ENCODE data around the gene PTK7. TPM values are rescaled to one million over a fixed set of nuclear protein-coding genes. Genes with fewer than 3 reads are reported as not detected.

The PTK7 gene
- total and polyA plus RNA-seq, 4 donors = 37.4 to 173 (median 84.2) TPM

DNA sequence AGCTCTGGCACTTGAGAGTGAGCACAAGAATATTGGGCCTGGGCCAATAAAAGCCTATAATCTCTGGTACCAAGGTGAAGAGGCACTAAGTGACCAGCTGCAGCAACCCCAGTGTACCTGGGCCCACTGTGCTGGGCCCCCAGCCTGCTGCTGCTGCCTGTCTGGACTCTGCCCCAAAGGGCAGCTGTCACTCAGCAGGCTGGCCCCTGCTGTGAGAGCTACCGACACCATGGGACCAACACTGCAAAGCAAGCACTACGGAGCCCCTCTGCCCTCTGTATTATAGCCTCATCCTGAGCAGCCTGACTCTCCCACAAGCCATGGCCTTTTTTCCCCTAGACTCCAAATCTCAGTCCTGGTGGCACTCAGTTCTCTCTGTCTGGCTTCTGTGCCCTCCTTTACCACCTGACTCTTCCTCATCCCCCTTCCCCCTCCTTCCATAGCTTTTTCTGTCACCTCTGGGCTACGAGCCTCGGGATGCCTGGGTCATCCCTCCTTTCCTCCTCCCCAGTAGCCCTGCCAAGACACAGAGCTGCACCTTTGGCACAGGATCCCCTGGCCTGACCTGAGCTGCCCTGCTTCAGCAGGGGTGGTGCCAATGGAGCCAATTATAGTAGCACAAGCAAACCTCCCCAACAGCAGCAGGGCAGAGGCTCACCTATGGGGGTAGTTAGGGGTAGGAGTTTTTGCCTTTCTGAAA, 40.5 kb upstream of the PTK7 start:
- ATAC-seq (ENCODE audit: insufficient read depth, low FRiP score) (no peak), DNase-seq (no peak)
- H3K4me3 ChIP-seq = no peak overlapping the region
- H3K4me1 ChIP-seq (ENCODE audit: control insufficient read depth in 5 of 5, insufficient read depth in 5 of 5, low read length in 5 of 5) = no peaks in the 10 kb centered on the region
- peak overlapping the region in 1 of 2 donors; percentile 10 for H3K27ac ChIP-seq (ENCODE audit: low read depth in 1 of 2, low read length in 1 of 2)
- 86 to 92% methylated on average over 4 of the region's 4 CpGs for WGBS, 2 donors
- H3K36me3 ChIP-seq (ENCODE audit: control insufficient read depth in 4 of 4, insufficient read depth in 4 of 4, low read length in 4 of 4) = peaks cover 10 to 52% (median 34%) of the 10 kb centered on the region in 4 donors
- H3K9ac ChIP-seq (ENCODE audit: insufficient read depth in 1 of 2, low read length in 2 of 2) = no peak overlapping the region
- TF ChIP-seq, protein P1, sequence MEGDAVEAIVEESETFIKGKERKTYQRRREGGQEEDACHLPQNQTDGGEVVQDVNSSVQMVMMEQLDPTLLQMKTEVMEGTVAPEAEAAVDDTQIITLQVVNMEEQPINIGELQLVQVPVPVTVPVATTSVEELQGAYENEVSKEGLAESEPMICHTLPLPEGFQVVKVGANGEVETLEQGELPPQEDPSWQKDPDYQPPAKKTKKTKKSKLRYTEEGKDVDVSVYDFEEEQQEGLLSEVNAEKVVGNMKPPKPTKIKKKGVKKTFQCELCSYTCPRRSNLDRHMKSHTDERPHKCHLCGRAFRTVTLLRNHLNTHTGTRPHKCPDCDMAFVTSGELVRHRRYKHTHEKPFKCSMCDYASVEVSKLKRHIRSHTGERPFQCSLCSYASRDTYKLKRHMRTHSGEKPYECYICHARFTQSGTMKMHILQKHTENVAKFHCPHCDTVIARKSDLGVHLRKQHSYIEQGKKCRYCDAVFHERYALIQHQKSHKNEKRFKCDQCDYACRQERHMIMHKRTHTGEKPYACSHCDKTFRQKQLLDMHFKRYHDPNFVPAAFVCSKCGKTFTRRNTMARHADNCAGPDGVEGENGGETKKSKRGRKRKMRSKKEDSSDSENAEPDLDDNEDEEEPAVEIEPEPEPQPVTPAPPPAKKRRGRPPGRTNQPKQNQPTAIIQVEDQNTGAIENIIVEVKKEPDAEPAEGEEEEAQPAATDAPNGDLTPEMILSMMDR (IDR thresholded peaks at IDR 0.05; ENCODE audit: control extremely low read depth, extremely low read depth) = no peak
- H3K27me3 ChIP-seq (ENCODE audit: control insufficient read depth in 3 of 3, insufficient read depth in 3 of 3, low read length in 2 of 3) = no peaks in the 10 kb centered on the region
- H3K9me3 ChIP-seq (ENCODE audit: control insufficient read depth in 4 of 4, insufficient read depth in 3 of 4, low read length in 3 of 4) = no peaks in the 10 kb centered on the region

DNA sequence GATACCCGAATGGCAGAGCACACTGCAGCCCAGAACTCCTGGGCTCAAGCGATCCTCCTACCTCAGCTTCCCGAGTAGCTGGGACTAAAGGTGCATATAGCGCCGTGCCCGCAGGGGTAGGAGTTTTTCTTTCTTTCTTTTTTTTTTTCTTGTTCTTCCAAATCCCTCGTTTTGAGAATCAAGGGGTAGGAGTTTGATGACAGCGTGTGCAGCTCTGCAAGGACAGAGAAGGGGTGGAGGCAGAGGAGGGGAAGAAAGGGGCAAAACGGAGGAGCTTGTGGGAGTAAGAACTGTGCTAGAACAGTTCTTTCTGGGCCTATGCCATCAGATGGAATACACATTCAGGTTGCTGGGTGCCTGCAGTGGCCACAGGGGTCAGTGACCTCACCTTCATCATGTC, 39.4 kb upstream of the PTK7 start:
- no peaks in the 10 kb centered on the region for H3K9me3 ChIP-seq (ENCODE audit: control insufficient read depth in 4 of 4, insufficient read depth in 3 of 4, low read length in 3 of 4)
- H3K27ac ChIP-seq (ENCODE audit: low read depth in 1 of 2, low read length in 1 of 2) = no peak overlapping the region
- 93 to 96% methylated on average over 9 of the region's 9 CpGs for WGBS, 2 donors
- no peaks in the 10 kb centered on the region for H3K27me3 ChIP-seq (ENCODE audit: control insufficient read depth in 3 of 3, insufficient read depth in 3 of 3, low read length in 2 of 3)
- H3K4me3 ChIP-seq = no peak overlapping the region
- H3K4me1 ChIP-seq (ENCODE audit: control insufficient read depth in 5 of 5, insufficient read depth in 5 of 5, low read length in 5 of 5) = no peaks in the 10 kb centered on the region
- ATAC-seq (ENCODE audit: insufficient read depth, low FRiP score) = no peak
- TF ChIP-seq, protein P1 (IDR thresholded peaks at IDR 0.05; ENCODE audit: control extremely low read depth, extremely low read depth) = no peak
- H3K9ac ChIP-seq (ENCODE audit: insufficient read depth in 1 of 2, low read length in 2 of 2) = no peak overlapping the region
- H3K36me3 ChIP-seq (ENCODE audit: control insufficient read depth in 4 of 4, insufficient read depth in 4 of 4, low read length in 4 of 4) = peaks cover 10 to 55% (median 34%) of the 10 kb centered on the region in 4 donors
- no peak for DNase-seq

DNA sequence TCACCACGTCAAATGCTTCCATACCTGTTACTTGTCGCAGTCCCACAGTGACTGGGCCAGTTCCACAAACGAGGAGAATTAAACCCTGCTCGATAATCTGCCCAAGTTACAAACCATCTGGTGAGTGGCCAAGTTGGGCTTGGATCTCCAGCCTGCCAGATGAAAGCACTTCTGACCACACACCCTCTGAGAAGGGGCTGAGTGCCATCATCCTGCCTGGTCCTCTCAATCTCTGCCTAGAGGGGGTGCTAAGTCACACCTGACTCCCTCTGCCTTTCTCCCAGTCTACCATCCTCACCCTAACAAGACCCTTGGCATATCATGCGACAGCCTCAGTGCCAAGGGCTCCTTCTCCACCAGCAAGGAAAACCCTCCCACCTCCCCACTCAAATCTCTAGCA, 38.9 kb upstream of the PTK7 start:
- Histone ChIP-seq H3K27ac (ENCODE audit: low read depth in 1 of 2, low read length in 1 of 2) (no peak overlapping the region), H3K9ac (ENCODE audit: insufficient read depth in 1 of 2, low read length in 2 of 2) (no peak overlapping the region), H3K9me3 (ENCODE audit: control insufficient read depth in 4 of 4, insufficient read depth in 3 of 4, low read length in 3 of 4) (no peaks in the 10 kb centered on the region), H3K36me3 (ENCODE audit: control insufficient read depth in 4 of 4, insufficient read depth in 4 of 4, low read length in 4 of 4) (peaks cover 10 to 55% (median 35%) of the 10 kb centered on the region in 4 donors), H3K4me1 (ENCODE audit: control insufficient read depth in 5 of 5, insufficient read depth in 5 of 5, low read length in 5 of 5) (no peaks in the 10 kb centered on the region), H3K27me3 (ENCODE audit: control insufficient read depth in 3 of 3, insufficient read depth in 3 of 3, low read length in 2 of 3) (no peaks in the 10 kb centered on the region), H3K4me3 (no peak overlapping the region)
- ATAC-seq (ENCODE audit: insufficient read depth, low FRiP score) (no peak), DNase-seq (no peak)
- TF ChIP-seq, protein P1 (IDR thresholded peaks at IDR 0.05; ENCODE audit: control extremely low read depth, extremely low read depth) = no peak
- WGBS, 2 donors = 85 to 92% methylated on average over 5 of the region's 5 CpGs

DNA sequence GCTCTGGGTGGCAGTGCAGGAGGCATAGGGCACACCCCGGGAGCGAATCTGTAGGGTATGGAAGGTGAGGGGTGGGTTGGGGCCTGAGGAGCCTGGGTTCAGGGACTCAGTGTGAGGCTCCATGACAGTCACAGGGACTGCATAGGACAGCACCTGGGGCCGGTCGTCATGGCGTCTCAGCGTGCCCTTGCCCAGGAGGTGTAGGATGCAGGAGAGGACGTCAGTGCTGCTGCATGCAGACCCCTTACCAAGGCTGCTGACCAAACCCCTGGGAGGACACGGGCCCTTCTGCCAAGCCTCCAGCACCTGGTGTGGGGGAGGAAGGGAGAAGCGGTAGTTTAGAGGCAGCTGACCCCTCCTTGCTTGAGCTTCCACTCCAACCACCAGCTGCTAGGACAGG, 38.4 kb upstream of the PTK7 start:
- TF ChIP-seq, protein P1 (IDR thresholded peaks at IDR 0.05; ENCODE audit: control extremely low read depth, extremely low read depth) = no peak
- H3K4me1 ChIP-seq (ENCODE audit: control insufficient read depth in 5 of 5, insufficient read depth in 5 of 5, low read length in 5 of 5) = no peaks in the 10 kb centered on the region
- no peak overlapping the region for H3K4me3 ChIP-seq
- ATAC-seq (ENCODE audit: insufficient read depth, low FRiP score) (no peak), DNase-seq (no peak)
- H3K36me3 ChIP-seq (ENCODE audit: control insufficient read depth in 4 of 4, insufficient read depth in 4 of 4, low read length in 4 of 4) = peaks cover 10 to 54% (median 36%) of the 10 kb centered on the region in 4 donors
- H3K9me3 ChIP-seq (ENCODE audit: control insufficient read depth in 4 of 4, insufficient read depth in 3 of 4, low read length in 3 of 4) = no peaks in the 10 kb centered on the region
- WGBS, 2 donors = 89 to 94% methylated on average over 9 of the region's 9 CpGs
- no peak overlapping the region for H3K27ac ChIP-seq (ENCODE audit: low read depth in 1 of 2, low read length in 1 of 2)
- H3K27me3 ChIP-seq (ENCODE audit: control insufficient read depth in 3 of 3, insufficient read depth in 3 of 3, low read length in 2 of 3) = no peaks in the 10 kb centered on the region
- no peak overlapping the region for H3K9ac ChIP-seq (ENCODE audit: insufficient read depth in 1 of 2, low read length in 2 of 2)

Measured in lung (tissue), 12 donors.